Fibroblast of skin of right quadriceps (primary cell): ENCODE results near the gene CASQ2.
A peak's percentile ranks its signal among the peaks of the same experiment; 100 is the strongest.

ENCODE experiments used
- DNase-seq: peaks from one replicate; pipeline ENCODE4 v3.0.0-alpha.2; 2013

The CASQ2 gene

GRCh38 chr1:115768549-115768948, at the start of gene CASQ2:
Gene CASQ2 (minus strand): TSS chr1:115768714. CDS start chr1:115768541, 173 bp downstream.
- no peak for DNase-seq

- no peak for DNase-seq
Observed at GRCh38 chr1:115815694-115816093, 47.2 kb upstream of the CASQ2 start.

GRCh38 chr1:115814685-115815398, 46.3 kb upstream of the CASQ2 start:
- DNase-seq = no peak

- DNase-seq = no peak
Observed at GRCh38 chr1:115813727-115814126, 45.2 kb upstream of the CASQ2 start.

GRCh38 chr1:115811140-115811828, 42.8 kb upstream of the CASQ2 start:
- DNase-seq = no peak

GRCh38 chr1:115810609-115811008, 42.1 kb upstream of the CASQ2 start:
- DNase-seq = no peak

GRCh38 chr1:115809847-115810246, 41.3 kb upstream of the CASQ2 start:
- DNase-seq = no peak

GRCh38 chr1:115809076-115809475, 40.6 kb upstream of the CASQ2 start:
- no peak for DNase-seq

GRCh38 chr1:115807723-115808122, 39.2 kb upstream of the CASQ2 start:
- DNase-seq = peak; percentile 76

- DNase-seq = no peak
Observed at GRCh38 chr1:115805597-115805996, 37.1 kb upstream of the CASQ2 start.

GRCh38 chr1:115802416-115802815, 33.9 kb upstream of the CASQ2 start:
- DNase-seq = no peak

GRCh38 chr1:115797486-115797885, 29.0 kb upstream of the CASQ2 start:
- no peak for DNase-seq

GRCh38 chr1:115796897-115797296, 28.4 kb upstream of the CASQ2 start:
- DNase-seq = no peak

GRCh38 chr1:115796036-115796435, 27.5 kb upstream of the CASQ2 start:
- DNase-seq = no peak

- no peak for DNase-seq
Observed at GRCh38 chr1:115794976-115795639, 26.6 kb upstream of the CASQ2 start.

GRCh38 chr1:115793162-115793561, 24.6 kb upstream of the CASQ2 start:
- DNase-seq = no peak

GRCh38 chr1:115791816-115792215, 23.3 kb upstream of the CASQ2 start:
- no peak for DNase-seq

GRCh38 chr1:115790846-115791245, 22.3 kb upstream of the CASQ2 start:
- no peak for DNase-seq

- DNase-seq = no peak
Observed at GRCh38 chr1:115790356-115790755, 21.8 kb upstream of the CASQ2 start.

GRCh38 chr1:115783311-115783710, 14.8 kb upstream of the CASQ2 start:
- DNase-seq = no peak

- DNase-seq = peak; percentile 94
Observed at GRCh38 chr1:115782571-115783281, 14.2 kb upstream of the CASQ2 start.

- DNase-seq = no peak
Observed at GRCh38 chr1:115781851-115782250, 13.3 kb upstream of the CASQ2 start.

GRCh38 chr1:115781343-115781742, 12.8 kb upstream of the CASQ2 start:
- peak; percentile 72 for DNase-seq
